Activated CD8-positive, alpha-beta memory T cell treated with anti-CD3 and anti-CD28 coated beads for 36 hours (primary cell): Measurements from ENCODE around the gene ZFYVE27. TPM values are rescaled to one million over a fixed set of nuclear protein-coding genes. Genes with fewer than 3 reads are reported as not detected.
"Not testable (repeated sequence)": the region's sequence is repeated elsewhere in the genome, so short reads cannot be mapped to it uniquely, and the experiment has no call there.

Experiments used
- CTCF ChIA-PET: fragments of 350-600 bp; sonication (Branson Sonifier 250); formaldehyde crosslinking; loops from one replicate; lab custom pipeline; 2021; ENCODE audit warnings: antibody characterized with exemption; lab: Charles Lee
- POLR2A ChIA-PET: fragments of 350-600 bp; sonication (Branson Sonifier 250); formaldehyde crosslinking; loops from one replicate; lab custom pipeline; 2021; ENCODE audit warnings: antibody characterized with exemption; lab: Charles Lee
- total RNA-seq, 2 experiments: library from RNA; stranded (reverse); gene quantifications; one replicate each; pipeline ENCODE4 v1.2.3, GENCODE V29; 2021

The ZFYVE27 gene, protein sequence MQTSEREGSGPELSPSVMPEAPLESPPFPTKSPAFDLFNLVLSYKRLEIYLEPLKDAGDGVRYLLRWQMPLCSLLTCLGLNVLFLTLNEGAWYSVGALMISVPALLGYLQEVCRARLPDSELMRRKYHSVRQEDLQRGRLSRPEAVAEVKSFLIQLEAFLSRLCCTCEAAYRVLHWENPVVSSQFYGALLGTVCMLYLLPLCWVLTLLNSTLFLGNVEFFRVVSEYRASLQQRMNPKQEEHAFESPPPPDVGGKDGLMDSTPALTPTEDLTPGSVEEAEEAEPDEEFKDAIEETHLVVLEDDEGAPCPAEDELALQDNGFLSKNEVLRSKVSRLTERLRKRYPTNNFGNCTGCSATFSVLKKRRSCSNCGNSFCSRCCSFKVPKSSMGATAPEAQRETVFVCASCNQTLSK
- total RNA-seq = 10 to 100 TPM; 28.3 to 30.4 TPM

DNA sequence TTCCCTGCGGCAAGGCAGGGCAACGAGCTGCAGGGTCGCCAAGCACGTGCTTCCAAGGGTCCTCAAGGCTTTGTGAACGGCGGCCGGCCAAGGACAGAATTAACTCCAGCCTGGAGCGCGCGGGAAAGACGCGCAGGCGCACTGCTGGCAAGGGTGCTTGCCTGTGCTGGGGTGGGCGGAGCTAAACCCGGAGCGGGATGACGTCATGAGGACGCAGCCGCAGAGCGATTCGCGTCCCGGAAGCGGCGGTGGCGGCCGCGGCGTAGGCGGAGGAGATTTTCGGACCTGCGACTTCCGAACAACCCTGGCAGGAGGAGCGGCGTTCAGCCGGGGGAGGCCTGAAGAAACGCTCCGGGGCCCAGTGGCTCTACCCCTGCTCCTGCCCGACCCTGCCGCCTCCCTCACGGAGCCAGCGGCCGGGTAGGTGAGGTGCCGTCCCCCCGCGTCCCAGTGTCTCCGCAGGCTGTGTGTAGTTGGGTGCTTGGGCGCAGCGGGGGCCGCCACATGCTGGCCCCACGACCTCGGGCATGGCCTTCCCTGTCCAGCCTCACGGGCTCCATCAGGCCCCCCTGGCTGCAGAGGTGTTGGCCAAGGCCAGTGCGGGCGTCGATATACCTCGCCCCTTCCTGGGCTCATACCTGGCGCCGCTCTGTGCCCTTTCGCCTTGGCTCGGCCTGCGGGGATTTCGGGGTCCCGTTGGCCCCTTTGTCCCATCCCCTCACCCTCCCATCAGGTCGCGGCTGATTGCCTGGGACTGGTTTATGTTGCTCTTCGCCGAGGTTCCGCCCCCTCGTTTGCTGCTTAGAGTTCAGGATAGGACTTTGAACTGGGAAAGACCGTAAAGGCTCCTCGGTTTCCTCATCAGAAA is at the start of gene ZFYVE27:
TSS of gene ZFYVE27 (plus strand) at position 227 of the 868 bp plus-strand sequence. CDS start 1,350 bp downstream, outside the sequence.
- ChIA-PET CTCF (interaction anchor here (0.9 to 9.5 kb wide), 7 partner anchors 9 to 179 kb away, joined by 3 to 98 read pairs (median 3); partner anchors contain the start of genes AVPI1 and MARVELD1), POLR2A (interaction anchor here (1.0 to 1.5 kb wide), 3 partner anchors 11 to 50 kb away, joined by 3 to 8 read pairs (median 7); partner anchors contain the start of gene AVPI1)

DNA sequence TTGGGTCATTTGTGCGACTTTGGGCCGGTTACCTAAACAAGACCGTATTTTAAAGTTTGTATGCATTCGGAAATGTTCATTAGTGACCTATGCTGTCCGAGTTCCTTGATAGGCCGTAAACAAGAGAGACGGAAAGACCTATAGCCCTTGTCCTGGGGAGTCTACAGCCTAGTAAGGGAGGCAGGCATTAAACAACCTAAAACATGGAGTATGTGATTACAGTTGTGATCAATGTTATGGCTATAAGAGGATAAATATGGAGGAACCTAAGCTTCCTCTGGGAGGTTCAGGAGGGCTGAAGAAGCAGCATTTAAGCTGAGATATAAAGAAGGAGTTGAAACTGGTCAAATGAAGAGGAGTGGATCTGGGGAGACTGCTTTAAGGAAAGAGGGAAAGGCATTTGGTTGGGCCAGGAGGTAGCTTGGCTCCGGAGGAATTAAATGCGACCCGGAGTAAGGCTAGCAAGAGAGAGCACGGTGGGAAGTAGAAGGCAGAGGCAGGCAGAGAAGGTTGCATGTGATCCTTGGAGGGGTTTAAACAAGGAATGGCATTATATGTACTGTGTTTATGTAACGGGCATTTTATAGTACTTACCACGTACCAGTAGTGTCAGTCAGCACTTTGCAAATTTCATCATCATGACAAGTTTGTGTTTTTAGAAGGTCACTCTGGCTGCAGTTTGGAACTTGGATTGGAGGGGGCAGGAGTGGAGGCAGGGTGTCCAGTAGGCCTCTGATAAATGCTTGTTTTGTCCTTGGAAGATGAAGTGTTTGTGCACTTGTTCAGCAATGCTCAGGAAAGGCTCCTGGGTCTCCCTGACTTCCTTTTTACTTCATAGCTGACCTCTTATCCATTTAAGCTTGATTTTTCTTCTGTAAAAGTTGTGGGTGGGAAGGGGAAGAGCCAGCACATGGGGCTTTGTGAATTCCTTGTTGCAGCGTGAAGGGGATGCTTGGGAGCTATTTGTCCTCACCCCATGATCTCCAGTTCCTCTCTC is 48.8 kb upstream of the ZFYVE27 start:
- POLR2A ChIA-PET = interaction anchor here (0.6 to 1.2 kb wide), 4 partner anchors 47 to 104 kb away, joined by 3 to 8 read pairs (median 4); partner anchors contain the start of genes C10orf62, PI4K2A and ZFYVE27
- CTCF ChIA-PET = interaction anchor here (0.6 to 3.9 kb wide), 10 partner anchors 10 to 48 kb away, joined by 3 to 19 read pairs (median 8); partner anchors contain the start of genes MARVELD1 and ZFYVE27

DNA sequence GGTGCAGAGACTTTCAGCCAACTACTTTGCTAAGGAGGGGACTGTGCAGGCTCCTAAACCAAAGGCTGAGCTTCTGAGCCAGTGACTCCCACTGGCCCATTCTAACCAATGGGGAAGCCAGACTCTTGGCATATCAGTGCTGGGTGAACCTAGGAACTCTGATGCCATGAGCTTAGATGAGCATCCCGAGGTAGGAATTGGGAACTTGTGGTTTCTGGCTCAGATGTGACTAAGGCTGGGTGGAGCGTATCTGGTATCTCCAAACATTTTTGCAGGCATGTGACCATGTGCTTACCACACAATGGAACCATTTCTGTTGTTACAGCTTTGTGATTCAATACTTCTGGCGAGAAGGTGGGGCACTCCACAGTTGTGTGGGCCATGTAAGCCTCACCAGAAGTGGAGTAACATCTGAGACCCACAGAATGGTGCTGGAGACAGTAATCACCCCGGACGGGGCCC is 47.3 kb upstream of the ZFYVE27 start:
- ChIA-PET CTCF (interaction anchor here (0.8 to 3.9 kb wide), 2 partner anchors 12 to 18 kb away, joined by 3 to 16 read pairs; no protein-coding TSS in a partner anchor), POLR2A (no interaction called here)

DNA sequence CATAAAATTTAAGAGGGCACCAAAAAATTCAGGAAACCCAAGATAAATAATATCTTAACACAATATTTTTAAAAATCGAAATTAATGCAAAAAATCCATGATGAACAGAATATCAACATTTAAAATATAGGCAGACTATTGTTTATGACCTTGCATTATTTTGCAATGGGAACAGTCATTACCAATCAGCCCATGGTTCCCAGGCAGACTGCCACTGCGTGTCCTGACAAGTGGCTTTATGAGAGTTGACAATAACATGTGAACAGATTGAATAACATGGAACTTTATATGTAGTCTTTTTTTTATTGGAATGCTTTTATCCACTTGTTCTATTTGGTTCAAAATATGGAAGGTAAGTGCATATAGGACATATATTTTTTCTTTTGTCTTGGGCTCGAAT is 46.8 kb upstream of the ZFYVE27 start:
- POLR2A ChIA-PET = no interaction called here
- CTCF ChIA-PET = interaction anchor here (0.8 kb wide), 1 partner anchor 18 kb away, joined by 3 read pairs; no protein-coding TSS in a partner anchor

DNA sequence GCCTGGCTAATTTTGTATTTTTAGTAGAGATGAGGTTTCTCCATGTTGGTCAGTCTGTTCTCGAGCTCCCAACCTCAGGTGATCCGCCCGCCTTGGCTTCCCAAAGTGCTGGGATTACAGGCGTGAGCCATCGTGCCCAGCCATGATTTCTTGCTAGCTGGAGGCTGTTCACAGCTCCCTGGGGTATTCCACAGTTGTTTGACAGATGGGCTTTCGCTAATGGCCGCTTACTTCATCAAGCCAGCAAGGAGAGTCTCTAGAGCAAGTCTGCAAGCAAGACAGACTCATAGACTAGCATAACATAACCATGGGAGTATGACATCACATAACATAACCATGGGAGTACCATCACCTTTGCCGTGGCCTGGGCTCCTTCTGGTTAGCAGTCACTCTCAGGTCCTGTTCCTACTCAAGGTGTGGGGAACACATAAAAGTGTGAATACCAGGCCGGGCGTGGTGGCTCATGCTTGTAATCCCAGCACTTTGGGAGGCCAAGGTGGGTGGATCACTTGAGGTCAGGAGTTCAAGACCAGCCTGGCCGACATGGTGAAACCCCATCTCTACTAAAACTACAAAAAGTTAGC is 38.8 kb upstream of the ZFYVE27 start:
- CTCF ChIA-PET = interaction anchor here (1.0 to 2.7 kb wide), 3 partner anchors 11 to 33 kb away, joined by 3 to 8 read pairs (median 8); partner anchors contain the start of gene AVPI1
- POLR2A ChIA-PET = not testable (repeated sequence)

DNA sequence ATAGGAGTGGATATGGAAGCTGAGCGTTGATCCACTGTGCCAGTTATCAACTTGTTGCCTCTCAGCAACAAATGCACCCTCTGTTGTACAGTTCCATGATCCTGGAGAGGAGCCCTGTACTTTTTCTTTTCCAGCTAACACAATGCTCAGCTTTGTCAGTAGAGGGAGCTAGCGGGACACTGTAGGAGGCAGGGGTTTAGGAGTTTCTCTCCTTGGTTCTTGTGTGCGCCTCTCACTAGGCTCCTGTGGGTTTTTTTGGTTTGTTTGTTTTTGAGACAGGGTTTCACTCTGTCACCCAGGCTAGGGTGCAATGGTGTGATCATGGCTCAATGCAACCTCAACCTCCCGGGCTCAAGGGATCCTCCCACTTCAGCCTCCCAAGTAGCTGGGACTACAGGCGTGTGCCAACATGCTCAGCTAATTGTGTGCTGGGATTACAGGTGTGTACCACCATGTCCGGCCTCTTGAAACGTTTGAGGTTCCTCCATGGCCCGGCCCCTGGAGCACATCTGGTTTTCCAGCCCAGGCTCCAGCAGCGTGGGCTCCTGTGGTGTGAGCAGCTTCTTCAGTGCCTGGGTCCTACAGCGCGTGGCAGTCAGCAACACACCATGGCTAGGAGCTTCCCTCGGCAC is 35.4 kb upstream of the ZFYVE27 start:
- ChIA-PET POLR2A (no interaction called here), CTCF (interaction anchor here (0.6 to 3.1 kb wide), 20 partner anchors 8 to 168 kb away, joined by 3 to 29 read pairs (median 5); partner anchors contain the start of genes AVPI1, MARVELD1 and ZFYVE27)

DNA sequence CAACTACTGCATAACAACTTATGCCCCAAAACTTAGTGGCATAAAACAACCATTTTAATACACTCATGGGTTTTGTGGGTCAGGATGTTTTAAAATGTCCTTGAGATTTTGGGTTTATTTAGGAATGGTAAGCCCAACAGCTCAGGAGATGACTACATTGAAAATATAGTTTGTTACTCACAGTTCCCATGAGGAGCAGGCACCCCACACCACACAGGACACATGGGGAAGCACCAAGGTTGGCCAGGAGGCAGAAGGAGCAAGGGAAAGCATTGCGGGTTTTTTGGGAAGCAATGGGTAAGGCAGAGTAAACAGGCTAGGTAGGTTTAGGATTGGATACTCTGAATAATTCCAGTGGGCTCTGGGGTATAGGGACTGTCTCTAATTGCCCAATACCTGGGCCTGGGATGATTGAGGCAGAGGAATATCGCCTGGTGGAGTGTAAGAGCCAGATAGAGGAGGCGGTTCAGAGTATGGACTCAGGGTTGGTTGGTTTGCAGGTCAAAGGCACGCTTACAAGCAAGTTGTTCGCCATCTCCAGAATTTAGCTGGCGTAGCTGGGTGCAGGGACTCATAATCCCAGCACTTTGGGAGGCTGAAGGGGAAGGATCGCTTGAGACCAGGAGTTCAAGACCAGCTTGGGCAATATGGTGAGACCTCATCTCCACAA is 33.4 kb upstream of the ZFYVE27 start:
- CTCF ChIA-PET = interaction anchor here (1.6 to 3.1 kb wide), 2 partner anchors 9 to 28 kb away, joined by 4 to 22 read pairs; partner anchors contain the start of gene MARVELD1
- POLR2A ChIA-PET = no interaction called here

DNA sequence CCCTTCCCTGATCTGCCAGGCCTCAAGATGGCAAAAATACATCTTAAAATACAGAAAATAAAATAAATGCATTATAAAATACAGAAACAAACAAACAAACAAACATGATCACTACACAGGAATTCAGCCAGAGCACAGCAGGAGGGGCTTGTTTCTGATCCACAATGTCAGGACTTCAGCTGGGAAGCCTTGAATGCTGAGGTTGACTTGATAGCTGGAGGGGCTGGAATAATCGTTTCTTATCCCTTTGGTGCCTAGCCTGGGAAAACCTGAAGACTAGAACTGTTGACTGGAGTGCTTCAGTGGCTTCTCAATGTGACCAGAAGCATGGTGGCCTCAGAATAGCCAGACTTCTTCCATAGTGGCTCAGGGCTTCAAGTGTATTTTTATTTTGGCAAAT is 32.6 kb upstream of the ZFYVE27 start:
- CTCF ChIA-PET = interaction anchor here (0.7 to 1.6 kb wide), 3 partner anchors 16 to 165 kb away, joined by 3 to 5 read pairs (median 4); no protein-coding TSS in a partner anchor
- POLR2A ChIA-PET = interaction anchor here (1.0 kb wide), 1 partner anchor 9 kb away, joined by 4 read pairs; the partner anchor contains the start of gene MARVELD1

DNA sequence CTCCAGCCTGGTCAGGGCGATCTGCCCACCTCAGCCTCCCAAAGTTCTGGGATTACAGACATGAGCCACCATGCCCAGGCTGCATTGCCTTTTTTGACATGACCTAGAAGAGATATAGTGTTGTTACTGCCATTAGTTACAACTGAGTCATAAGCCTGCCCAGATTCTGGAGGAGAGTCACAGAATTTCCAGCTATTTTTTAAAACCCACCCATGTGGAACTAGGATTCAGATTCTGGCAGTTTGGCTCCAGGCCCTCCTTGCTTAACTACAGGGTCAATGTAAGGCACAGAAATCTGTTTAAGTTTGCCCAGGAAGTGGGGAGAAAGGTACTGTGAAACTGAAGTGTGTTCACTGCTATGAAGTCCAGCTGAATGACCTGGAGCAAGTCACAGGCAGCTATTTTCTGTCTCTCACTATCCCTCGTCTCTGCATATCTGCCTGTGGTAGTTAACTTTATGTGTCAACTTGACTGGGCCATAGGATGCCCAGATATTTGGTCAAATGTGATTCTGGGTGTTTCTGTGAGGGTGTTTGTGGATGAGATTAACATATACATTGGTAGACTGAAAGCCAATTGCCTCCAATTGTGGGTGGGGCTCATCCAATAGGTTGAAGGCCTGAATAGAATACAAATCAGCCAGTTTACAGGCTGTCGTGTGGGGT is 31.8 kb upstream of the ZFYVE27 start:
- ChIA-PET POLR2A (interaction anchor here (1.0 kb wide), 1 partner anchor 8 kb away, joined by 4 read pairs; the partner anchor contains the start of gene MARVELD1), CTCF (interaction anchor here (0.7 to 1.6 kb wide), 5 partner anchors 15 to 164 kb away, joined by 3 to 5 read pairs (median 4); no protein-coding TSS in a partner anchor)

DNA sequence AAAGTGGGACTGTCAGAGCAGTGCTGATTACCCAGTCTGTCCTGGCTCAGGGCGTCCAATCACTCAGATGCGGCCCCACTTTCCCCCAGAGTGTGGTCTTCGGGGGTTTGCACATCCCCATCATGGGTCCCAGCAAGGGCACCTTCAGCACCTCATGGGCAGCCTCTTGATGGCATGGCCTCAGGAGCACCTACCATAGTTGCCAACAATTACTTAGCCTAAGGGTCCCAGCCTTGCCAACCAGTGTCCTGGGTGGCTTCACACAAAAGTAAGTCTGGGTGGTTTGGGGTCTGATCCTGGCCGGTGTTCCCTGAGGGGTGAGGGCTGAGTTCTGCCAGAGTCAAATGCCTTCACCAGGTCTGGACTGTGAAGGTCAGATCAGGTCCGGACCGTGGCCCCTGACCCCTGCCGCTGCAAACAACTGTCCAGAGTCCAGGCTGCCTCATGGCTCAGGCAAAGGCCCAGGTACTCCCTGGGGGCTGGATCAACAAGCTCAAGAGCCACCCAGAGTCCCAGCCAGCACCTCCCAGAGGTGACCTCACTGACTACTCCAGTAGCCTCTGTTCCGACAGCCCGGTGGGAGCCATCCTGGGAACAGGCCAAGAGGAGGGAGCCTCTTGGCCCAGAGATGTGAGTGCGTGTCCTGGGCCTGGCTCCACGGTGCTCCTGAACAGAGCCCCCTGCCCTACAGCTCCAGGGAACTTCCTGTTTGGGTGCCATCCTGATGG is 29.6 kb upstream of the ZFYVE27 start:
- POLR2A ChIA-PET = no interaction called here
- CTCF ChIA-PET = interaction anchor here (1.0 to 8.1 kb wide), 3 partner anchors 18 to 34 kb away, joined by 3 to 98 read pairs (median 3); partner anchors contain the start of gene ZFYVE27

DNA sequence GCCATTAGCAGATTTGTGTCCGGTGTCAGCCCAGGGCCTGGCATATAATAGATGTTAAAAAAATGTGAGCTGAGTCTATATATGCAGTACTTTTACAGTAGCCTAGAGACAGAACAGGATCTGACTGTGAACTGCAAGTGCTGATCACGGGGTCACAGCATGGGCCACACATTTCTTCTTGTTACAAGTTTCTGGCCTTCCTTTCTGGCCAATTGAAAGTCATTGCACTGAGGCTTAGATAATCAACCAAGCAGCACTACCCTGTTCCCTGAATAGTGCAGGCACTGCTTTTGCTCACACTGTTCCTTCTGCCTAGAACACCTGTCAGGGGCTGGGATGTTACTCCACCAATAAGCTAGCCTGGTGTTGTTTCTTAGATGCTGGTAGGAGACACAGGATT is 28.8 kb upstream of the ZFYVE27 start:
- CTCF ChIA-PET = interaction anchor here (1.0 to 8.1 kb wide), 4 partner anchors 19 to 36 kb away, joined by 3 to 98 read pairs (median 3); partner anchors contain the start of gene ZFYVE27
- POLR2A ChIA-PET = no interaction called here

DNA sequence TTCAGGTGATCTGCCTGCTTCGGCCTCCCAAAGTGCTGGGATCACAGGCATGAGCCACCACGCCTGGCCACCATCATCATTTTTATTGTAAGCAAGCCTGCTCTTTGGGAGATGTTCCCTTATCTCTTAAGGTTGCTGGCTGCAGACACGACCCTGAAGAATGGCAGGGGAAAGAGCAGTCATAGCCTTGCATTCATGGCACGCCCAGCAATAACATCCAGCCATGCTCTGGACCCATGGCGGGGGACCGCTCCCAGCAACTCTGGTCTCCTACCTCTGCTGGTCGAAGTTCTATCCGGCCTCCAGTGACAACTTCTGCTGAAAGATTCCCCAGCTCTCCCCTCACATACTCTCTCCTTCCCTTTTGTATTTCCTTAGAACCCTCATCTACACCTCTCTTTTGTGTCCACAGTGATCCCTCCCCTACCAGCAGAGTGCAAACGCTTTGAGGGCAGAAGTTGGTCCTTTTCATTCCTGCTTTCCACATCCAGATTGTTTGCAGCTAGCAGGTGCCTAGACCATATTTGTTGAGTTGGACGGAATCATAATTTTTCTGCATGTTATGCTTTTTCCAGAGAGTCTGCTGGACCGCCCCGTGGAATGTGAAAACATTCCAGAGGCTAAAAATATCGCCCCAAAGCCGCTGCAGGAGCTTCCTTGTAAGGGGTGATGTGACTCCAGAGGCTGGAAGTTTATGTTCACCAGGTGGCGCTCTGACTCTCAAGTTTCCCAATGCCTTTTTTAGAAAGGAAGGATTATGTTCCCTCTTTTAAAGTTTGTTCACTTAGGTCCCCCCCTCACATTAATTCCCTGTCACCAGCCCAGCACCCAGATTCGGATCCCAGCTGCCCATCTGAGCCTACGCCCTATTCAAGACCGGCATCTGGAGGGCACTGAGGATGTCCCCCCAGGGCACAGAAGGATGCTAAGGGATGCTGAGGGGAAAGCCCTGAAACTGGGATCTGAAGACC is 27.7 kb upstream of the ZFYVE27 start:
- ChIA-PET CTCF (interaction anchor here (0.8 to 8.1 kb wide), 8 partner anchors 8 to 35 kb away, joined by 3 to 98 read pairs (median 6); partner anchors contain the start of genes AVPI1 and ZFYVE27), POLR2A (interaction anchor here (1.0 kb wide), 1 partner anchor 25 kb away, joined by 4 read pairs; no protein-coding TSS in a partner anchor)
